ENCODE data around the gene ELANE.
A peak's percentile ranks its signal among the peaks of the same experiment; 100 is the strongest.
"Not testable (repeated sequence)": the region's sequence is repeated elsewhere in the genome, so short reads cannot be mapped to it uniquely, and the experiment has no call there.

Gene ELANE

GRCh38 chr19:878751-879561 lies 26.9 kb downstream of the ELANE start:
- peak; percentile 97 for FAIRE-seq
- DNase-seq (ENCODE audit: low spot score), result not testable (repeated sequence)

DNA sequence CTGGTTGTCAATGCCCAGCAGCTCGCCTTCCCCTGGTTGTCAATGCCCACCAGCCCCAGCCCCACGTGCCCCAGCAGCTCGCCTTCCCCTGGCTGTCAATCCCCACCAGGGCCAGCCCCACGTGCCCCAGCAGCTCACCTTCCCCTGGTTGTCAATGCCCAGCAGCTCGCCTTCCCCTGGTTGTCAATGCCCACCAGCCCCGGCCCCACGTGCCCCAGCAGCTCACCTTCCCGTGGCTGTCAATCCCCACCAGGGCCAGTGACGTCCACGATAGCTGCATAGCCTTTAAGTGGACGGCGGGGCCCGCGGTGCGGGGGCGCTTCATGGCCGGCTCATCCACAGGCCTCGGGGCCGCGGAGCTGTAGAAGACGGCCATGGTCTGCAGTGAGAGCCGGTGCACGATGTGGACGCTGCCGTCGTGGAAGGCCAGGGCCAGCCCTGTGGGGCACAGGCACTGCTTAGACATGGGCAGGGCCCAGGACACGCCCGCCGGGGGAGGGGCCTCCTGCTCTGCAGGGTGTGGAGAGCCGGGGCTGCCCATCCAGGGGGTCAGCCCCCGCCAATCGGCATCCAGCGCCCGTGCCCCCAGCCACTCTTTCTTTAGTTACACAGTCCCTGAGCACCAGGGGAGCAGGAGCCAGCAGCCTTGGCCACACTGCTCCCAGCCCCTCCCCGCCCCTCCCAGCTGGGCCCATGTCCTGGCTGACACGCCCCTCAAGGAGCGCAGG lies 27.8 kb downstream of the ELANE start:
- FAIRE-seq, result no peak
- DNase-seq (ENCODE audit: low spot score), result no peak

DNA sequence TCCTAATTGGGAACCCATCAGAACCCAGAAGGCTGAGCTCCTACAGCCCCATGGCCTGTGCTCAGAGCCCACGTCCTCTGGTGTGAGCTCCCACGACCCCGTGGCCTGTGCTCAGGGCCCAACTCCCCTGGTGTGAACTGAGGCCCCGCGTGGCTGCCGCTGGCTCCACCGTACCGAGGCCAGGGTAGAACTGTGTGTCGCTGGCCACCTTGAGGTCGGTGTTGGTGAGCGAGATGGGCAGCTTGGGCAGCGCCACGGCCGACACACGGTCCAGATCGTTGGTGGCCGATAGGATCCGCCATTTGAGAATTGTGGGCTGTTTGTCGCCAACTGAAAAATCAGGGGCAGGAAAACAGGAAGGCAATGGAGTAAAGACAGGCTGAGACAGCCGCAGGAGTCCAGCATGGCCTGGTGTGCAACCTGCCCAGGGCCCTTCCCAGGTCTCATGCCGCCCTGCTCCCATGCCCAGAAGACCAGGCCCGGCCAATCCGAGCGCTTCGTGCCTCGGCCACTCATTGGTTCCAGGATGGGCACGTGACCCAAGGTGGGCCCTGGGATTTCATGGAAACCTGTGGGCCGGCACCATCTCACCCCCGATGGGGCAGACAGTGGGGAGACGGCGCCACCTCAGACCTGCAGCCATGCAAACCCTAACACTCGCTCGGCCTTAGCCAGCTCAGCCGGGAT lies 29.4 kb downstream of the ELANE start:
- DNase-seq (ENCODE audit: low spot score) (no peak), FAIRE-seq (no peak)

GRCh38 chr19:882871-883497 lies 30.9 kb downstream of the ELANE start:
- no peak for DNase-seq (ENCODE audit: low spot score)
- FAIRE-seq, result no peak

- FAIRE-seq (no peak), DNase-seq (ENCODE audit: low spot score) (peak; percentile 79)
These were observed 31.6 kb downstream of the ELANE start for GRCh38 chr19:883661-884211.

GRCh38 chr19:884420-885211 lies 32.5 kb downstream of the ELANE start:
- no peak for DNase-seq (ENCODE audit: low spot score)
- FAIRE-seq, result no peak

- DNase-seq (ENCODE audit: low spot score) (no peak), FAIRE-seq (no peak)
These were observed 33.6 kb downstream of the ELANE start for GRCh38 chr19:885536-886224.

DNA sequence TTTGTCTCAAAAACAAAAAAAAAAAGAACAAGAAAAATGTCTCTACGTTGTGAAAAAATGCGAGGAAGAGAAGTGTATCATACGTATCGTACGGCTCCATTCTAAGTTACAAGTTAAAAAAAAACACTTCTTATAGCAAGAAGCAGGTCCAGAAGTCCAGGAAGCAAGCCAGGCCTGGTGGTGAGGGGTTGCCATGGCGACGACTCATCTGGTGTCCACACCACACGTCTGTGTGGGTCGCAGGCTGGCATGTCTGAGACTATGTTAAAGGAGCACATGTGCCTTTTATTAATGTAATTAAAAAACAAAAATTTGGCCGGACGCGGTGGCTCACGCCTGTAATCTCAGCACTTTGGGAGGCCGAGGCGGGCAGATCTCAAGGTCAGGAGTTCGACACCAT lies 35.0 kb downstream of the ELANE start:
- no peak for DNase-seq (ENCODE audit: low spot score)

DNA sequence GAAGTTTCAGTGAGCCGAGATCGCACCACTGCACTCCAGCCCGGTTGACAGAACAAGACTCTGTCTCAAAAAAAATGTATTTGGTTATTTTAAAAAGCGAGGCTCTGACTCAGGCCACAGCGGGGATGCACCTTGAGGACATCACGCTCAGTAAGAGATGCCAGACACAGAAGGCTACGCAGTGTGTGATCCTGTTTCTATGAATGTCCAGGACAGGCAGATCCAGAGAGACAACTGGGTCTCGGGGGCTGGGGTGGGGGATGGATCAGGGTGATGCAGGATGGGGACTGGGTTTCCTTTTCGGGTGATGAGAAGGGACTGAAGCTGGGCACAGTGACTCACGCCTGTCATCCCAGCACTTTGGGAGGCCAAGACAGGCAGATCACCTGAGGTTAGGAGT lies 35.5 kb downstream of the ELANE start:
- DNase-seq (ENCODE audit: low spot score) (no peak), FAIRE-seq (no peak)

More for the DNA sequence above, 35.0 kb downstream of the ELANE start:
- FAIRE-seq, result no peak

GRCh38 chr19:888581-889385 lies 36.7 kb downstream of the ELANE start:
- no peak for DNase-seq (ENCODE audit: low spot score)
- no peak for FAIRE-seq

GRCh38 chr19:889662-890295 lies 37.7 kb downstream of the ELANE start:
- DNase-seq (ENCODE audit: low spot score) (no peak), FAIRE-seq (no peak)

DNA sequence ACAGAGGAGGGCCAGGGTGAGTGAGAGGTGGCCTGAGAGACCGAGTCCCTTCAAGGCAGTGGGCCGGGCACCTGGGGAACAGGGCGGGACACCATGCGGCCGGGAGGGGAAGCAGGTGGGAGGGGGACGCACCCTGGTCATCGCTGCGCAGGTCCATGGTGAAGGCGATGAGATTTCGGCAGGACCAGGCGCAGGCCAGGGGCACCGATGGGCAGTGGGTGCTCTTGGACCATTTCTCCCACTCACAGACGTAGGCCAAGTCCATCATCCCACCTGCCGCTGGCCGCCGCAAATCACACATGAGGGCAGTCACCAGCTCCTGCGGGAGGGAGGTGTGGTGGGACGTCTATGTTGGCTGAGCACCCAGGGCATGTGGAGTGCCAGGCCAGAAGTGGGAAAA lies 38.7 kb downstream of the ELANE start:
- DNase-seq (ENCODE audit: low spot score) (no peak), FAIRE-seq (no peak)

DNA sequence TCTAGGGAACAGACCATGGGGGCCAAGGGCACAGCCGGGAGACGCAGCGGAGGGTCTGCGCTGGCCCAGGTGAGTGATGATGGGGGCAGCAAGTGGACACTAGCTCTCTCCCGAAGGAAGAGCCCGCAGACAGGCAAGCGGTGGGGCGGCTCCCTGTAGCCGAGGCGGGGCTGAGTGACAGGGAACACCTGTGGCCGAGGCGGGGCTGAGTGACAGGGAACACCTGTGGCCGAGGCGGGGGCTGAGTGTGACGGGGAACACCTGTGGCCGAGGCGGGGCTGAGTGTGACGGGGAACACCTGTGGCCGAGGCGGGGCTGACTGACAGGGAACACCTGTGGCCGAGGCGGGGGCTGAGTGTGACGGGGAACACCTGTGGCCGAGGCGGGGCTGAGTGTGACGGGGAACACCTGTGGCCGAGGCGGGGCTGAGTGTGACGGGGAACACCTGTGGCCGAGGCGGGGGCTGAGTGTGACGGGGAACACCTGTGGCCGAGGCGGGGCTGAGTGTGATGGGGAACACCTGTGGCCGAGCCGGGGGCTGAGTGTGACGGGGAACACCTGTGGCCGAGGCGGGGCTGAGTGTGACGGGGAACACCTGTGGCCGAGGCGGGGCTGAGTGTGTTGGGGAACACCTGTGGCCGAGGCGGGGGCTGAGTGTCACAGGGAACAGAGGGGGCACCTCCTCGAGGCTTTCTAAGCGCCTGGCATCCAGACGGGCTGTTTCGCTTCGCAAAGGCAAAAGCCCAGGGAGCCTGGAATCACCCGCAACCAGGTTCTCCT lies 39.5 kb downstream of the ELANE start:
- DNase-seq (ENCODE audit: low spot score); FAIRE-seq: not testable (repeated sequence)

DNA sequence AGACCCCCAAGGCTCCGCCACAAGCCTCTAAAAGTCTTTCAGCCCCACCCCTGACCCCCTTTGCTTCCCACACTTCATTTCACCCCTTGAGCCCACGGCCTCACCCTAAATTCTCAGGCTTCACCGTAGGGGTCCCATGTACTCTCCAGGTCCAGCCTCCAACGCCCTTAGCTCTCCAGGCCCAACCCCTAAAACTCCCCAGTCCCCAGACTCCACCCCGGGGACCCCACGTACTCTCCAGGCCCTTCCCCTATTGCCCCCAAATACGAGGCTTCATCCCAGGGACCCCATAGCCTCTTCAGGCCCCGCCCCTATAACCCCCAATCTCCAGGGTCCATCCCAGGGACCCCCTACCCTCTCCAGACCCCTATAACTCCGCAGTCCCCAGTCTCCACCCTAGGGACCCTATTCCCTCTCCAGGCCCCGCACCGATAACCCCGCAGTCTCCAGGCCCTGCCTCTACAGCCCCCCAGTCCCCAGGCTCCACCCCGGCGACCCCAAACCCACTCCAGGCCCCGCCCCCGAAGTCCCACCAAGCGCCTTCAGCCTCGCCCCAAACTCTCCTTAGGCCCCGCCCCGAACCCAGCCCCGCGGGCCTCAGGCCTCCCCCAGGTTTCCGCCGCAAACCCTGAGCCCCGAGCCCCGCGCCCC lies 40.3 kb downstream of the ELANE start:
- no peak for DNase-seq (ENCODE audit: low spot score)
- no peak for FAIRE-seq

GRCh38 chr19:892894-893689 lies 41.0 kb downstream of the ELANE start, which contains the start of the genes MED16 and RNU6-9:
MED16 (minus strand) TSS chr19:893187; CDS start chr19:891131, 2,056 bp downstream.
RNU6-9 (plus strand) TSS chr19:893484.
- DNase-seq (ENCODE audit: low spot score), result peak; percentile 92
- no peak for FAIRE-seq

- DNase-seq (ENCODE audit: low spot score) (no peak), FAIRE-seq (no peak)
These were observed 44.3 kb downstream of the ELANE start for GRCh38 chr19:896434-896833.
